Naive thymus-derived CD4-positive, alpha-beta T cell (primary cell): ENCODE results near the gene SH2D4B. TPM values are rescaled to one million over a fixed set of nuclear protein-coding genes. Genes with fewer than 3 reads are reported as not detected.

Experiments used
- ATAC-seq: fragments of 150-1000 bp; cut with Tn5 transposase; 2 replicates; pipeline ENCODE4 v1.10.0; 2021; ENCODE audit warnings: mild to moderate bottlenecking, moderate library complexity
- CTCF ChIA-PET: fragments of 350-600 bp; sonication (Branson Sonifier 250); formaldehyde crosslinking; loops from one replicate; lab custom pipeline; 2021; ENCODE audit warnings: antibody characterized with exemption; lab: Charles Lee
- POLR2A ChIA-PET: fragments of 350-600 bp; sonication (Branson Sonifier 250); formaldehyde crosslinking; loops from one replicate; lab custom pipeline; 2021; ENCODE audit warnings: antibody characterized with exemption, inconsistent platforms; lab: Charles Lee
- DNase-seq, 9 donors: peaks; one replicate each; pipeline versions ENCODE4 v3.0.0 to v3.0.0-alpha.2; 2020 to 2022; ENCODE audit warnings: mixed read lengths in 1 of 9
- H3K27ac ChIP-seq: one replicate; pipeline ENCODE4 v1.7.0; 2013; ENCODE audit warnings: mild to moderate bottlenecking, low read depth, low read length, moderate library complexity
- H3K27me3 ChIP-seq, 2 donors: one replicate each; pipeline ENCODE4 v1.7.0; 2013; ENCODE audit warnings: low read length in 2 of 2, mild to moderate bottlenecking in 2 of 2, moderate library complexity in 2 of 2; ENCODE audit not compliant: control insufficient read depth in 2 of 2, insufficient read depth in 2 of 2
- H3K36me3 ChIP-seq, 3 experiments: 1 replicate in 2 of 3; 2 replicates in 1 of 3; pipeline ENCODE4 v1.7.0; 2013; ENCODE audit warnings: low read length in 3 of 3, mild to moderate bottlenecking in 3 of 3, moderate library complexity in 1 of 3; ENCODE audit not compliant: insufficient read depth in 3 of 3, control insufficient read depth in 2 of 3
- H3K4me1 ChIP-seq, 2 donors: one replicate each; pipeline ENCODE4 v1.7.0; 2013; ENCODE audit warnings: low read length in 2 of 2, mild to moderate bottlenecking in 2 of 2, moderate library complexity in 1 of 2; ENCODE audit not compliant: control insufficient read depth in 2 of 2, insufficient read depth in 2 of 2
- H3K4me3 ChIP-seq: 2 replicates; pipeline ENCODE4 v1.7.0; 2013; ENCODE audit warnings: mild to moderate bottlenecking, low read length
- H3K9me3 ChIP-seq, 3 experiments: 1 replicate in 2 of 3; 2 replicates in 1 of 3; pipeline ENCODE4 v1.7.0; 2013; ENCODE audit warnings: low read length in 3 of 3; ENCODE audit not compliant: control insufficient read depth in 2 of 3
- H3K27ac Mint-ChIP-seq, 9 donors: one replicate each; pipeline ENCODE4 v1.8.0; 2020 to 2022; ENCODE audit warnings: mixed read lengths in 9 of 9, mild to moderate bottlenecking in 8 of 9, moderate library complexity in 5 of 9, inconsistent platforms in 2 of 9
- H3K27me3 Mint-ChIP-seq, 5 donors: one replicate each; pipeline ENCODE4 v1.8.0; 2021 to 2022; ENCODE audit warnings: mixed read lengths in 5 of 5, mild to moderate bottlenecking in 1 of 5
- H3K36me3 Mint-ChIP-seq, 5 donors: one replicate each; pipeline ENCODE4 v1.8.0; 2020 to 2022; ENCODE audit warnings: mixed read lengths in 5 of 5, mild to moderate bottlenecking in 3 of 5, inconsistent platforms in 1 of 5
- H3K4me1 Mint-ChIP-seq, 7 donors: one replicate each; pipeline ENCODE4 v1.8.0; 2020 to 2022; ENCODE audit warnings: mixed read lengths in 7 of 7, mild to moderate bottlenecking in 3 of 7, inconsistent platforms in 1 of 7
- H3K4me3 Mint-ChIP-seq, 10 donors: one replicate each; pipeline ENCODE4 v1.8.0; 2020 to 2022; ENCODE audit warnings: mild to moderate bottlenecking in 10 of 10, mixed read lengths in 10 of 10, moderate library complexity in 6 of 10, inconsistent platforms in 2 of 10
- H3K9me3 Mint-ChIP-seq, 11 donors: one replicate each; pipeline ENCODE4 v1.8.0; 2020 to 2022; ENCODE audit warnings: mixed read lengths in 11 of 11, mild to moderate bottlenecking in 4 of 11, inconsistent platforms in 1 of 11, moderate library complexity in 1 of 11
- intact Hi-C, 2 donors: fragments of 100-400 bp; cut with micrococcal nuclease; formaldehyde crosslinking; loops; one replicate each; pipeline ENCODE4 v1.15.1; 2023
- polyA plus RNA-seq, 2 donors: library from polyadenylated mRNA; unstranded; fragments of 300-500 nt; fragmentation: Illumina TruSeq; gene quantifications; one replicate each; pipeline ENCODE4 v1.2.3, GENCODE V29; 2021
- total RNA-seq, 6 experiments: library from RNA in 5 of 6; stranded (reverse) in 5 of 6; gene quantifications; 1 replicate in 5 of 6; 2 replicates in 1 of 6; pipeline ENCODE4 v1.2.3 and lab custom pipeline; 2021 to 2026

SH2D4B gene
- total and polyA plus RNA-seq, 7 experiments from 2014 or later, result 0.10 to 0.51 (median 0.14) TPM; not detected in 2

- Mint-ChIP-seq H3K4me3 (no peak overlapping the region), H3K36me3 (peaks cover 5 to 47% (median 41%) of the 10 kb centered on the region in 5 donors), H3K4me1 (peaks cover 28 to 49% (median 38%) of the 10 kb centered on the region in 7 donors), H3K9me3 (peaks cover 0 to 4% (median 0%) of the 10 kb centered on the region in 11 donors), H3K27ac (peak overlapping the region in 5 of 9 donors; percentile 22 to 94 (median 79)), H3K27me3 (no peaks in the 10 kb centered on the region)
- Histone ChIP-seq H3K4me3 (no peak overlapping the region), H3K9me3 (no peaks in the 10 kb centered on the region), H3K27me3 (no peaks in the 10 kb centered on the region), H3K27ac (peak overlapping the region; percentile 48), H3K4me1 (peaks cover 0 to 11% of the 10 kb centered on the region in 2 donors), H3K36me3 (peaks cover 35 to 90% (median 54%) of the 10 kb centered on the region in 3 experiments)
- ChIA-PET CTCF (interaction anchor here (0.9 to 21.4 kb wide), 3 partner anchors 10 to 59 kb away, joined by 5 to 839 read pairs (median 13); partner anchors contain the start of gene TSPAN14), POLR2A (interaction anchor here (0.8 to 1.0 kb wide), 3 partner anchors 8 to 77 kb away, joined by 3 read pairs; no protein-coding TSS in a partner anchor)
- ATAC-seq (no peak), DNase-seq (no peak)
- intact Hi-C loops, result no loop called here
Measured at GRCh38 chr10:80515511-80515910, 22.2 kb upstream of the SH2D4B start.

- Mint-ChIP-seq H3K36me3 (peaks cover 5 to 50% (median 40%) of the 10 kb centered on the region in 5 donors), H3K4me3 (no peak overlapping the region), H3K4me1 (peaks cover 29 to 50% (median 39%) of the 10 kb centered on the region in 7 donors), H3K27ac (peak overlapping the region in 7 of 9 donors; percentile 17 to 94 (median 72)), H3K9me3 (peaks cover 0 to 4% (median 0%) of the 10 kb centered on the region in 11 donors), H3K27me3 (no peaks in the 10 kb centered on the region)
- H3K36me3 ChIP-seq, result peaks cover 35 to 94% (median 52%) of the 10 kb centered on the region in 3 experiments
- H3K9me3 ChIP-seq, result no peaks in the 10 kb centered on the region
- H3K27me3 ChIP-seq, result no peaks in the 10 kb centered on the region
- no peak for DNase-seq
- H3K4me3 ChIP-seq, result no peak overlapping the region
- CTCF ChIA-PET, result interaction anchor here (0.9 to 21.4 kb wide), 2 partner anchors 30 to 59 kb away, joined by 5 to 839 read pairs; partner anchors contain the start of gene TSPAN14
- intact Hi-C loops, result no loop called here
- peaks cover 0 to 10% of the 10 kb centered on the region in 2 donors for H3K4me1 ChIP-seq
- peak overlapping the region; percentile 27 for H3K27ac ChIP-seq
- ATAC-seq, result no peak
- POLR2A ChIA-PET, result interaction anchor here (0.8 to 1.0 kb wide), 3 partner anchors 8 to 77 kb away, joined by 3 read pairs; no protein-coding TSS in a partner anchor
Measured at GRCh38 chr10:80515941-80516340, 21.8 kb upstream of the SH2D4B start.

GRCh38 chr10:80516506-80517075 lies 21.1 kb upstream of the SH2D4B start:
- Histone ChIP-seq H3K4me3 (no peak overlapping the region), H3K27me3 (no peaks in the 10 kb centered on the region), H3K9me3 (no peaks in the 10 kb centered on the region), H3K36me3 (peaks cover 35 to 100% (median 48%) of the 10 kb centered on the region in 3 experiments), H3K27ac (peak overlapping the region; percentile 27), H3K4me1 (peaks cover 0 to 5% of the 10 kb centered on the region in 2 donors)
- Mint-ChIP-seq H3K27ac (peak overlapping the region; percentile 10 to 94 (median 71)), H3K36me3 (peaks cover 5 to 49% (median 34%) of the 10 kb centered on the region in 5 donors), H3K4me3 (no peak overlapping the region), H3K9me3 (peaks cover 0 to 3% (median 0%) of the 10 kb centered on the region in 11 donors), H3K27me3 (no peaks in the 10 kb centered on the region), H3K4me1 (peaks cover 23 to 45% (median 33%) of the 10 kb centered on the region in 7 donors)
- intact Hi-C loops, result no loop called here
- CTCF ChIA-PET, result interaction anchor here (21.4 kb wide), 1 partner anchor 60 kb away, joined by 839 read pairs; the partner anchor contains the start of gene TSPAN14
- no peak for ATAC-seq
- DNase-seq, result no peak
- POLR2A ChIA-PET, result interaction anchor here (0.8 to 1.0 kb wide), 3 partner anchors 9 to 78 kb away, joined by 3 read pairs; no protein-coding TSS in a partner anchor

DNA sequence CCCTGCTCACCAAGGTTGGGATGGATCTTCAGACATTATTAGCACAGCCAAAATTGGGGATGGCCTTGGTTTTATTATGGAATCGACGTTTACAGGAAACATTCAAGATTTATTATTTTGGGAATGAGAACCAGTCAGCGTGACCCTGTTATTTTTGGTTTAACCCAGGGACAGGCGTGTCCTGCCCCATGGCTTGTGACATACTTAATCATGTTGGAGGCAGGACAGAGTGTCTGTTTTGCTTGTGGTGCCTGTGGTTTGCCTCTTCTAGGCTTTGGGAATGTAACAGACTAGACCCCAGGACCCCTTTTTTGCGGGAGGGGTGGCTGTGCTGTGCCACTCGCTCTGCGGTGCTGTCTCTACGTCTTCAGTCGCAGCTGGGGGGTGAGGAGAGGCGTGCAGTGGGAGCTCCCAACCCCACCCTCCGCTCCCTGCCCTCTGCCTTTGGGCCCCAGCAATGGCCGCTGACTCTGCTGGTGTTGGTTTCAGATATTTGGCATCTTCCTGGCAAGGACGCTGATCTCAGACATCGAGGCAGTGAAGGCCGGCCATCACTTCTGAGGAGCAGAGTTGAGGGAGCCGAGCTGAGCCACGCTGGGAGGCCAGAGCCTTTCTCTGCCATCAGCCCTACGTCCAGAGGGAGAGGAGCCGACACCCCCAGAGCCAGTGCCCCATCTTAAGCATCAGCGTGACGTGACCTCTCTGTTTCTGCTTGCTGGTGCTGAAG lies 20.1 kb upstream of the SH2D4B start:
- Histone ChIP-seq H3K9me3 (no peaks in the 10 kb centered on the region), H3K27me3 (no peaks in the 10 kb centered on the region), H3K36me3 (peaks cover 26 to 91% (median 47%) of the 10 kb centered on the region in 3 experiments), H3K4me1 (no peaks in the 10 kb centered on the region), H3K27ac (no peak overlapping the region), H3K4me3 (no peak overlapping the region)
- ChIA-PET POLR2A (interaction anchor here (1.4 kb wide), 1 partner anchor 10 kb away, joined by 3 read pairs; no protein-coding TSS in a partner anchor), CTCF (no interaction called here)
- Mint-ChIP-seq H3K36me3 (peaks cover 5 to 41% (median 28%) of the 10 kb centered on the region in 5 donors), H3K4me1 (peaks cover 17 to 43% (median 27%) of the 10 kb centered on the region in 7 donors), H3K4me3 (no peak overlapping the region), H3K27ac (peak overlapping the region in 6 of 9 donors; percentile 10 to 94 (median 64)), H3K9me3 (no peaks in the 10 kb centered on the region), H3K27me3 (no peaks in the 10 kb centered on the region)
- ATAC-seq (no peak), DNase-seq (no peak)
- intact Hi-C loops, result no loop called here

DNA sequence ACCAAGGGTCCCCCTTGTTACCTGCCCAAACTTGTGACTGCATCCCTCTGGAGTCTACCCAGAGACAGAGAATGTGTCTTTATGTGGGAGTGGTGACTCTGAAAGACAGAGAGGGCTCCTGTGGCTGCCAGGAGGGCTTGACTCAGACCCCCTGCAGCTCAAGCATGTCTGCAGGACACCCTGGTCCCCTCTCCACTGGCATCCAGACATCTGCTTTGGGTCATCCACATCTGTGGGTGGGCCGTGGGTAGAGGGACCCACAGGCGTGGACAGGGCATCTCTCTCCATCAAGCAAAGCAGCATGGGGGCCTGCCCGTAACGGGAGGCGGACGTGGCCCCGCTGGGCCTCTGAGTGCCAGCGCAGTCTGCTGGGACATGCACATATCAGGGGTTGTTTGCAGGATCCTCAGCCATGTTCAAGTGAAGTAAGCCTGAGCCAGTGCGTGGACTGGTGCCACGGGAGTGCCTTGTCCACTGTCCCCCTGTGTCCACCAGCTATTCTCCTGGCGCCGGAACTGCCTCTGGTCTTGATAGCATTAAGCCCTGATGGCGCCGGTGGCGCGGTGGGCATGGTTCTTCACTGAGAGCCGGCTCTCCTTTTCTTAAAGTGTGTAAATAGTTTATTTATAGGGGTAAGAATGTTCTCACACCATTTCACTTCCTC lies 19.4 kb upstream of the SH2D4B start:
- Mint-ChIP-seq H3K27me3 (no peaks in the 10 kb centered on the region), H3K27ac (peak overlapping the region in 8 of 9 donors; percentile 3 to 71 (median 64)), H3K9me3 (no peaks in the 10 kb centered on the region), H3K4me3 (no peak overlapping the region), H3K36me3 (peaks cover 5 to 41% (median 27%) of the 10 kb centered on the region in 5 donors), H3K4me1 (peaks cover 19 to 46% (median 31%) of the 10 kb centered on the region in 7 donors)
- DNase-seq (no peak), ATAC-seq (no peak)
- Histone ChIP-seq H3K9me3 (no peaks in the 10 kb centered on the region), H3K36me3 (peaks cover 26 to 84% (median 40%) of the 10 kb centered on the region in 3 experiments), H3K4me1 (no peaks in the 10 kb centered on the region), H3K4me3 (no peak overlapping the region), H3K27ac (no peak overlapping the region), H3K27me3 (no peaks in the 10 kb centered on the region)
- ChIA-PET POLR2A (interaction anchor here (1.4 kb wide), 1 partner anchor 10 kb away, joined by 3 read pairs; no protein-coding TSS in a partner anchor), CTCF (no interaction called here)
- intact Hi-C loops, result no loop called here
